SU-DHL-6 (cell line): ENCODE data around the gene GTF2A1.

Experiments
- H2AFZ ChIP-seq: fragments of 200-600 bp; sonication (generic); 2 replicates; pipeline ENCODE4 v1.6.1; 2014; ENCODE audit warnings: low read depth, mild to moderate bottlenecking, moderate library complexity, mixed read lengths, antibody characterized with exemption, low read length; ENCODE audit not compliant: severe bottlenecking
- H3F3A ChIP-seq: fragments of 200-600 bp; shearing (Covaris generic); 2 replicates; pipeline ENCODE4 v1.6.0; 2016; ENCODE audit warnings: antibody characterized with exemption, mild to moderate bottlenecking; ENCODE audit not compliant: insufficient read depth
- H3K27ac ChIP-seq: fragments of 200-600 bp; sonication (generic); 2 replicates; pipeline ENCODE4 v1.5.1; 2016; ENCODE audit warnings: low read depth, mild to moderate bottlenecking, low read length, moderate library complexity, mixed read lengths
- H3K27me3 ChIP-seq: fragments of 200-600 bp; sonication (generic), shearing (Covaris generic); 2 replicates; pipeline ENCODE4 v1.6.0; 2014; ENCODE audit warnings: mild to moderate bottlenecking, low read length
- H3K36me3 ChIP-seq: fragments of 200-600 bp; sonication (generic); 2 replicates; pipeline ENCODE4 v1.6.1; 2014; ENCODE audit warnings: mild to moderate bottlenecking, low read length, mixed read lengths
- H3K4me2 ChIP-seq: fragments of 300-600, 200-600 bp; shearing (Covaris generic), sonication (generic); 2 replicates; pipeline ENCODE4 v1.6.0; 2014; ENCODE audit warnings: low read length, low read depth, mild to moderate bottlenecking; ENCODE audit not compliant: poor library complexity, severe bottlenecking
- H3K4me3 ChIP-seq: fragments of 200-600 bp; sonication (generic); 2 replicates; pipeline ENCODE4 v1.5.1; 2014; ENCODE audit warnings: antibody characterized with exemption, low read length, mild to moderate bottlenecking, mixed read lengths; ENCODE audit not compliant: insufficient read depth, poor library complexity, severe bottlenecking
- H3K79me2 ChIP-seq: fragments of 200-600 bp; sonication (generic); 2 replicates; pipeline ENCODE4 v1.6.1; 2014; ENCODE audit warnings: mild to moderate bottlenecking, low read length, moderate library complexity; ENCODE audit not compliant: insufficient read depth
- H3K9ac ChIP-seq: fragments of 200-600 bp; sonication (generic); 2 replicates; pipeline ENCODE4 v1.7.0; 2014; ENCODE audit warnings: mild to moderate bottlenecking, low read length
- H3K9me2 ChIP-seq: fragments of 200-600 bp; sonication (generic); replicated peaks from 2 replicates; pipeline ENCODE4 v1.6.1; 2014; ENCODE audit warnings: low read length; ENCODE audit not compliant: insufficient read depth
- H3K9me3 ChIP-seq: fragments of 200-600 bp; sonication (generic); 2 replicates; pipeline ENCODE4 v1.6.1; 2014; ENCODE audit warnings: low read length, mixed read lengths; ENCODE audit not compliant: insufficient read depth
- H4K20me1 ChIP-seq: fragments of 200-600 bp; sonication (generic); 2 replicates; pipeline ENCODE4 v1.6.1; 2014; ENCODE audit warnings: low read depth, mild to moderate bottlenecking, antibody characterized with exemption, low read length, moderate library complexity, mixed read lengths
- EZH2phosphoT487 ChIP-seq: fragments of 200-600 bp; sonication (generic), shearing (Covaris generic); conservative IDR thresholded peaks from 2 replicates; pipeline ENCODE4 v1.6.1; 2018; ENCODE audit warnings: mild to moderate bottlenecking, antibody characterized with exemption, low read length, moderate library complexity, mixed read lengths
- TF ChIP-seq, protein P1 (sequence below): fragments of 200-600 bp; sonication (generic); IDR thresholded peaks from one replicate; pipeline ENCODE4 v1.5.1; 2017; ENCODE audit warnings: antibody characterized with exemption, mild to moderate bottlenecking, low read length, moderate library complexity; ENCODE audit not compliant: insufficient read depth, poor library complexity, severe bottlenecking

The GTF2A1 gene

GRCh38 chr14:81172881-81173280, 47.9 kb downstream of the GTF2A1 start:
- Histone ChIP-seq H3F3A (no peaks in the 10 kb centered on the region), H3K9me3 (no peaks in the 10 kb centered on the region), H3K36me3 (no peaks in the 10 kb centered on the region), H3K4me2 (no peak overlapping the region), H3K27ac (no peak overlapping the region), H4K20me1 (no peaks in the 10 kb centered on the region), H3K4me3 (no peak overlapping the region), H3K79me2 (no peaks in the 10 kb centered on the region), H3K9ac (no peak overlapping the region), H2AFZ (no peak overlapping the region), H3K9me2 (no peaks in the 10 kb centered on the region), H3K27me3 (no peaks in the 10 kb centered on the region)
- TF ChIP-seq, protein P1, sequence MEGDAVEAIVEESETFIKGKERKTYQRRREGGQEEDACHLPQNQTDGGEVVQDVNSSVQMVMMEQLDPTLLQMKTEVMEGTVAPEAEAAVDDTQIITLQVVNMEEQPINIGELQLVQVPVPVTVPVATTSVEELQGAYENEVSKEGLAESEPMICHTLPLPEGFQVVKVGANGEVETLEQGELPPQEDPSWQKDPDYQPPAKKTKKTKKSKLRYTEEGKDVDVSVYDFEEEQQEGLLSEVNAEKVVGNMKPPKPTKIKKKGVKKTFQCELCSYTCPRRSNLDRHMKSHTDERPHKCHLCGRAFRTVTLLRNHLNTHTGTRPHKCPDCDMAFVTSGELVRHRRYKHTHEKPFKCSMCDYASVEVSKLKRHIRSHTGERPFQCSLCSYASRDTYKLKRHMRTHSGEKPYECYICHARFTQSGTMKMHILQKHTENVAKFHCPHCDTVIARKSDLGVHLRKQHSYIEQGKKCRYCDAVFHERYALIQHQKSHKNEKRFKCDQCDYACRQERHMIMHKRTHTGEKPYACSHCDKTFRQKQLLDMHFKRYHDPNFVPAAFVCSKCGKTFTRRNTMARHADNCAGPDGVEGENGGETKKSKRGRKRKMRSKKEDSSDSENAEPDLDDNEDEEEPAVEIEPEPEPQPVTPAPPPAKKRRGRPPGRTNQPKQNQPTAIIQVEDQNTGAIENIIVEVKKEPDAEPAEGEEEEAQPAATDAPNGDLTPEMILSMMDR, result no peak
- no peak for TF ChIP-seq EZH2phosphoT487

GRCh38 chr14:81172353-81172752, 48.4 kb downstream of the GTF2A1 start:
- Histone ChIP-seq H3K9me3 (no peaks in the 10 kb centered on the region), H3K9me2 (no peaks in the 10 kb centered on the region), H3K4me2 (no peak overlapping the region), H3K36me3 (no peaks in the 10 kb centered on the region), H3K9ac (no peak overlapping the region), H3K27me3 (no peaks in the 10 kb centered on the region), H3K79me2 (no peaks in the 10 kb centered on the region), H3K4me3 (no peak overlapping the region), H2AFZ (no peak overlapping the region), H3F3A (no peaks in the 10 kb centered on the region), H4K20me1 (no peaks in the 10 kb centered on the region), H3K27ac (no peak overlapping the region)
- TF ChIP-seq, protein P1, result no peak
- no peak for TF ChIP-seq EZH2phosphoT487

GRCh38 chr14:81170829-81171195, 49.9 kb downstream of the GTF2A1 start:
- H3K9ac ChIP-seq, result peak overlapping the region; percentile 69
- no peak overlapping the region for H3K27ac ChIP-seq
- TF ChIP-seq, protein P1, result no peak
- no peak for TF ChIP-seq EZH2phosphoT487

More at GRCh38 chr14:81170829-81171195, 49.9 kb downstream of the GTF2A1 start:
- no peaks in the 10 kb centered on the region for H3K79me2 ChIP-seq
- no peaks in the 10 kb centered on the region for H3K9me2 ChIP-seq
- no peaks in the 10 kb centered on the region for H3K36me3 ChIP-seq
- peak overlapping the region; percentile 97 for H2AFZ ChIP-seq
- H3K4me2 ChIP-seq, result peak overlapping the region; percentile 88
- no peaks in the 10 kb centered on the region for H3F3A ChIP-seq
- no peaks in the 10 kb centered on the region for H4K20me1 ChIP-seq
- H3K4me3 ChIP-seq, result no peak overlapping the region
- H3K27me3 ChIP-seq, result no peaks in the 10 kb centered on the region
- H3K9me3 ChIP-seq, result no peaks in the 10 kb centered on the region
